Thoracic aorta (tissue), 2 donors: ENCODE measurements around the gene TM4SF1. TPM values are rescaled to one million over a fixed set of nuclear protein-coding genes. Genes with fewer than 3 reads are reported as not detected.
"Not testable (repeated sequence)": the region's sequence is repeated elsewhere in the genome, so short reads cannot be mapped to it uniquely, and the experiment has no call there.

Experiments
- ATAC-seq: fragments of 150-250 bp; one replicate; pipeline ENCODE4 v1.8.0; 2017; ENCODE audit warnings: low read depth; ENCODE audit not compliant: insufficient number of reproducible peaks, low FRiP score
- DNase-seq: peaks from one replicate; pipeline ENCODE4 v3.0.0-alpha.2; 2020; ENCODE audit warnings: low spot score
- H3K27ac ChIP-seq, 2 donors: fragments of 200-600 bp; sonication (generic); 1 replicate in 1 of 2; 2 replicates in 1 of 2; pipeline ENCODE4 v1.5.1; 2016; ENCODE audit warnings: mild to moderate bottlenecking in 2 of 2, moderate library complexity in 2 of 2
- H3K27me3 ChIP-seq: fragments of 200-600 bp; sonication (generic); replicated peaks from 2 replicates; pipeline ENCODE4 v1.6.0; 2016; ENCODE audit warnings: mild to moderate bottlenecking; ENCODE audit not compliant: insufficient read depth
- H3K36me3 ChIP-seq: fragments of 200-600 bp; sonication (generic); one replicate; pipeline ENCODE4 v1.5.1; 2016
- H3K4me1 ChIP-seq, 2 donors: fragments of 200-600 bp; sonication (generic); 1 replicate in 1 of 2; 2 replicates in 1 of 2; pipeline versions ENCODE4 v1.5.1 to v1.6.0; 2016; ENCODE audit warnings: low read depth in 2 of 2, mild to moderate bottlenecking in 1 of 2; ENCODE audit not compliant: control insufficient read depth in 1 of 2
- H3K4me3 ChIP-seq: fragments of 200-600 bp; sonication (generic); 2 replicates; pipeline ENCODE4 v1.5.1; 2016; ENCODE audit warnings: mild to moderate bottlenecking
- H3K9me3 ChIP-seq: fragments of 200-600 bp; sonication (generic); 2 replicates; pipeline ENCODE4 v1.5.1; 2016
- CTCF ChIP-seq: fragments of 200-600 bp; sonication (generic); IDR thresholded peaks from one replicate; pipeline ENCODE4 v1.5.1; 2019; ENCODE audit warnings: antibody characterized with exemption
- total RNA-seq, 2 donors: library from RNA; depleted of rRNA; stranded (reverse); fragments of >200 nt; gene quantifications; one replicate each; pipeline versions ENCODE4 v1.1.0 to v1.2.3, GENCODE V29; 2016

Gene TM4SF1
- total RNA-seq, 2 donors from 2014 or later, result 227 to 342 TPM

GRCh38 chr3:149381173-149382100 lies 4.0 kb upstream of the TM4SF1 start:
- no peaks in the 10 kb centered on the region for H3K36me3 ChIP-seq
- no peak for DNase-seq
- no peak for TF ChIP-seq CTCF
- peaks cover 13 to 46% of the 10 kb centered on the region in 2 donors for H3K4me1 ChIP-seq
- H3K27ac ChIP-seq, result peak overlapping the region; percentile 36 to 48
- no peak overlapping the region for H3K4me3 ChIP-seq
- H3K27me3 ChIP-seq, result no peaks in the 10 kb centered on the region
- no peaks in the 10 kb centered on the region for H3K9me3 ChIP-seq
- ATAC-seq, result no peak

DNA sequence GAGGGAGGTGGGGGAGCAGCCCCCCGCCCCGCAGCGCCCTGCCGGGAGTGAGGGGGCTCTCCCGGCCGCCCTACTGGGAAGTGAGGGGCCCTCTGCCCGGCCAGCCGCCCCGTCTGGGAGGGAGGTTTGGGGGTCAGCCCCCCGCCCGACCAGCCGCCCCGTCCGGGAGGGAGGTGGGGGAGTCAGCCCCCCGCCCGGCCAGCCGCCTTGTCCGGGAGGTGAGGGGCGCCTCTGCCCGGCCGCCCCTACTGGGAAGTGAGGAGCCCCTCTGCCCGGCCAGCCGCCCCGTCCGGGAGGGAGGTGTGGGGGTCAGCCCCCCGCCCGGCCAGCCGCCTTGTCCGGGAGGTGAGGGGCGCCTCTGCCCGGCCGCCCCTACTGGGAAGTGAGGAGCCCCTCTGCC lies 2.8 kb upstream of the TM4SF1 start:
- not testable (repeated sequence) for H3K36me3 ChIP-seq, H3K9me3 ChIP-seq, ATAC-seq, DNase-seq, H3K4me3 ChIP-seq, H3K27ac ChIP-seq, H3K27me3 ChIP-seq
- peaks cover 6 to 44% of the 10 kb centered on the region in 2 donors for H3K4me1 ChIP-seq

DNA sequence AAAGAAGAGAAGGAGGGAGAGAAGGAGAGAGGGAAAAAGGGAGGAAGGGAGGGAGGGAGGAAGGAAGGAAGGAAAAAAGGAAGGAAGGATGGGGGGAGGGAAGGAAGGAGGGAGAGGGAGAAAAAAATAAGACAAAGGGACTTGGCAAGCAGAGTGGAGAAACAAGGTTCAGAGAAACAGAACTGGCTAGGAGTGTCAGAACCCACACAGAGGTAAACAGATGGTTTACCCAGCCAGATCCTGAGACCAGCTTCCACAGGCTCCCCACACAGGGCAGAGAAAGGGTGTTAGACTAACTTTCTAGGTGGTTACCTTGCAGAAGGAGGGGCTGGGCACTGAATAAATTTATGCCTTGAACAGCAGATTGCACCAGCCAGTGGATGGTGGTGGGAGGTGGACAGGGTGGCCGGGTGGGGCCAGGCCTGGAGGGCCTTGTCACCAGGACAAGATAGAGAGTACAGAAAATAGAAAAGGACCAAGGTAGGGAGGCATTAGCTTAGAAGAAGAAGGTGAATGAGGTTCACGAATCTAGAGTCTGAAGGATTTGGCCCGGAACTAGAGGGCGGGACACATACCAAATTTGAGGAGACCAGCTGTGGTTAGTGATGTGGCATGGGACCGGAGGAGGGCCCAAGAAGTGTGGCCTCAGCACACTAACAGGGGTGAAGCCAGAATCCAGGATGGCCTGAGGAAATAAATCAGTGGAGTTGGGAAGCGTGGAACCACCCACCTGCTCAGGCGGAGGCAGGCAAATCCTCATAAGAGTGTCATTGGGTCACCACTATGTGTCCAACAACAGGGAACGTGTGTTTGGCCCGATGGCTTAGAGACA lies 1.2 kb upstream of the TM4SF1 start:
- Histone ChIP-seq H3K27me3 (no peaks in the 10 kb centered on the region), H3K4me1 (peaks cover 10 to 52% of the 10 kb centered on the region in 2 donors), H3K27ac (peak overlapping the region; percentile 69 to 70), H3K36me3 (no peaks in the 10 kb centered on the region), H3K4me3 (no peak overlapping the region), H3K9me3 (no peaks in the 10 kb centered on the region)
- ATAC-seq (no peak), DNase-seq (no peak)
- TF ChIP-seq CTCF, result no peak

DNA sequence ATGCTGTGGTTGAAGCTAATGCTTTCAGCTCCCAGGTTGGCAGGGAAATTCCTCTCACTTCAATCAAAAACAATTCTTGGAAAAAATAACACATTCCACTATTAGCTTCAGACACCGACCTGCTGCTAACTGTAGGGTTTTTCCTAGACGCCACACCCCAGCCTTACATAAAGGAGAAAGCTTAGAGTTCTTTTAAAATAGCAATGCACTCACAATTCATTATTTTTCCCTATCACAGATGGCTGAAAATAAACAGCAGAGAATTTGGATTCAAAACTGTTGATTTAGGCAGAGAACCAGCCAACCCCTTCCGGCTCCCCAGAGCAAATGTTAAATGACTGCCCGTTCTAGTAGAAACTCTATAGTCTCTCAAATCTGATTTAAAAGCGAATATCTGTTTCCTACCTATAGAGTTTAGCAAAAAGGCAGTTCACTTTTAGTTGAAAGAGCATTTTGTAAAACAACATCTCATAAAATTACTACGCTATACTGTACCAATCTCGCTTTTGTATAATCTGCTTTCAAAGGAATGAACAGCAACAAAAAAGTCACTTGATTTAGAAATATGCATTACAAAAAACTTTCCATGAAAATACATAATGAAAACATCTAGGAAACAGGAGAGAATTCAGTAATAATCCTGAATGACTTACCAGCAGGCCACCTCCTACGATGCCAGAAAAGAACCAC lies 586 bp downstream of the TM4SF1 start:
- DNase-seq (no peak), ATAC-seq (no peak)
- Histone ChIP-seq H3K27ac (peak overlapping the region; percentile 61 to 70), H3K36me3 (no peaks in the 10 kb centered on the region), H3K4me1 (peaks cover 11 to 57% of the 10 kb centered on the region in 2 donors), H3K27me3 (no peaks in the 10 kb centered on the region), H3K9me3 (no peaks in the 10 kb centered on the region), H3K4me3 (peak overlapping the region; percentile 71)
- no peak for TF ChIP-seq CTCF

GRCh38 chr3:149375501-149376196 lies 1.8 kb downstream of the TM4SF1 start:
- peaks cover 17 to 63% of the 10 kb centered on the region in 2 donors for H3K4me1 ChIP-seq

More at GRCh38 chr3:149375501-149376196, 1.8 kb downstream of the TM4SF1 start:
- Histone ChIP-seq H3K27me3 (no peaks in the 10 kb centered on the region), H3K9me3 (no peaks in the 10 kb centered on the region), H3K27ac (peak overlapping the region in 1 of 2 donors; percentile 70), H3K36me3 (no peaks in the 10 kb centered on the region), H3K4me3 (peak overlapping the region; percentile 71)
- no peak for TF ChIP-seq CTCF
- DNase-seq, result no peak
- no peak for ATAC-seq
